Neural progenitor cell (in vitro differentiated cells): ENCODE measurements around the gene PPP1R8. TPM values are rescaled to one million over a fixed set of nuclear protein-coding genes. Genes with fewer than 3 reads are reported as not detected.

Source experiments
- DNase-seq: peaks from one replicate; pipeline ENCODE4 v3.0.0-alpha.2; 2016; ENCODE audit warnings: low spot score
- H2AFZ ChIP-seq: fragments of 200-600 bp; sonication (generic); replicated peaks from 2 replicates; pipeline ENCODE4 v1.6.1; 2016; ENCODE audit warnings: antibody characterized with exemption
- H3F3A ChIP-seq: fragments of 200-600 bp; sonication (generic); 2 replicates; pipeline ENCODE4 v1.6.1; 2016; ENCODE audit warnings: antibody characterized with exemption, low read depth
- H3K27ac ChIP-seq: fragments of 200-600 bp; sonication (generic); 2 replicates; pipeline ENCODE4 v1.5.1; 2016; ENCODE audit warnings: mild to moderate bottlenecking
- H3K27me3 ChIP-seq: fragments of 200-600 bp; sonication (generic); 2 replicates; pipeline ENCODE4 v1.6.1; 2016; ENCODE audit warnings: mild to moderate bottlenecking, moderate library complexity
- H3K36me3 ChIP-seq: fragments of 200-600 bp; sonication (generic); 2 replicates; pipeline ENCODE4 v1.5.1; 2016
- H3K4me1 ChIP-seq: fragments of 200-600 bp; sonication (generic); 2 replicates; pipeline ENCODE4 v1.6.1; 2016; ENCODE audit warnings: mixed run types
- H3K4me2 ChIP-seq: fragments of 200-600 bp; sonication (generic); 2 replicates; pipeline ENCODE4 v1.6.1; 2016
- H3K4me3 ChIP-seq: fragments of 200-600 bp; sonication (generic); 2 replicates; pipeline ENCODE4 v1.5.1; 2016
- H3K79me2 ChIP-seq: fragments of 200-600 bp; sonication (generic); 2 replicates; pipeline ENCODE4 v1.6.1; 2016; ENCODE audit warnings: low read depth
- H3K9ac ChIP-seq: fragments of 200-600 bp; sonication (generic); 2 replicates; pipeline ENCODE4 v1.6.1; 2016
- H3K9me3 ChIP-seq: fragments of 200-600 bp; sonication (generic); 2 replicates; pipeline ENCODE4 v1.5.1; 2016; ENCODE audit warnings: low read depth
- H4K20me1 ChIP-seq: fragments of 200-600 bp; sonication (generic); 2 replicates; pipeline ENCODE4 v1.6.1; 2016; ENCODE audit warnings: low read depth
- H3K27ac Mint-ChIP-seq: 3 replicates; pipeline ENCODE4 v1.8.0; 2021; ENCODE audit warnings: mixed read lengths
- H3K27me3 Mint-ChIP-seq: 2 replicates; pipeline ENCODE4 v1.8.0; 2022; ENCODE audit warnings: low read depth, mild to moderate bottlenecking, inconsistent platforms, moderate library complexity, mixed read lengths; ENCODE audit not compliant: insufficient read depth
- H3K36me3 Mint-ChIP-seq: 3 replicates; pipeline ENCODE4 v1.8.0; 2021; ENCODE audit warnings: mixed read lengths
- H3K4me1 Mint-ChIP-seq: 3 replicates; pipeline ENCODE4 v1.8.0; 2021; ENCODE audit warnings: mixed read lengths
- H3K4me3 Mint-ChIP-seq: 3 replicates; pipeline ENCODE4 v1.8.0; 2021; ENCODE audit warnings: mild to moderate bottlenecking, moderate library complexity, mixed read lengths
- H3K9me3 Mint-ChIP-seq: 3 replicates; pipeline ENCODE4 v1.8.0; 2020; ENCODE audit warnings: mixed read lengths
- CTCF ChIP-seq: fragments of 200-600 bp; sonication (generic); IDR thresholded peaks from 2 replicates; pipeline ENCODE4 v1.5.1; 2017; ENCODE audit warnings: antibody characterized with exemption, mild to moderate bottlenecking
- EZH2 ChIP-seq: fragments of 200-600 bp; sonication (generic); IDR thresholded peaks from 2 replicates; pipeline ENCODE4 v1.6.1; 2017; ENCODE audit warnings: antibody characterized with exemption, mild to moderate bottlenecking, moderate library complexity
- EZH2phosphoT487 ChIP-seq: fragments of 200-600 bp; sonication (generic); IDR thresholded peaks from 2 replicates; pipeline ENCODE4 v1.6.1; 2017; ENCODE audit warnings: antibody characterized with exemption
- total RNA-seq: library from RNA; depleted of rRNA; stranded (reverse); fragments of >200 nt; gene quantifications from 2 replicates; pipeline ENCODE4 v1.2.3, GENCODE V29; 2015; ENCODE audit warnings: low replicate concordance

Gene PPP1R8
- total RNA-seq, 1 donor from 2014 or later, result 61.2 TPM

- no peaks in the 10 kb centered on the region for H3K79me2 ChIP-seq
- H3K27ac ChIP-seq, result no peak overlapping the region
- peaks cover 8% of the 10 kb centered on the region for H3K27me3 Mint-ChIP-seq
- H3K36me3 ChIP-seq, result no peaks in the 10 kb centered on the region
- H3K4me1 Mint-ChIP-seq, result peaks cover 22% of the 10 kb centered on the region
- no peak overlapping the region for H2AFZ ChIP-seq
- TF ChIP-seq CTCF, result no peak
- no peak for TF ChIP-seq EZH2
- no peak for TF ChIP-seq EZH2phosphoT487
- no peaks in the 10 kb centered on the region for H3K27me3 ChIP-seq
- no peak overlapping the region for H3K4me3 Mint-ChIP-seq
- H3K9ac ChIP-seq, result no peak overlapping the region
- no peaks in the 10 kb centered on the region for H3F3A ChIP-seq
- H3K4me3 ChIP-seq, result no peak overlapping the region
- no peaks in the 10 kb centered on the region for H4K20me1 ChIP-seq
- no peak overlapping the region for H3K4me2 ChIP-seq
- DNase-seq, result no peak
- no peaks in the 10 kb centered on the region for H3K9me3 ChIP-seq
- H3K27ac Mint-ChIP-seq, result peak overlapping the region; percentile 18
- no peaks in the 10 kb centered on the region for H3K9me3 Mint-ChIP-seq
- no peaks in the 10 kb centered on the region for H3K4me1 ChIP-seq
- no peaks in the 10 kb centered on the region for H3K36me3 Mint-ChIP-seq
Measured at GRCh38 chr1:27862004-27862403, 31.4 kb downstream of the PPP1R8 start.

GRCh38 chr1:27862671-27863537 is 32.3 kb downstream of the PPP1R8 start:
- Mint-ChIP-seq H3K36me3 (no peaks in the 10 kb centered on the region), H3K4me3 (no peak overlapping the region), H3K9me3 (no peaks in the 10 kb centered on the region), H3K27ac (peak overlapping the region; percentile 84), H3K27me3 (peaks cover 10% of the 10 kb centered on the region), H3K4me1 (peaks cover 23% of the 10 kb centered on the region)
- Histone ChIP-seq H3K27ac (no peak overlapping the region), H3K9ac (no peak overlapping the region), H3K27me3 (no peaks in the 10 kb centered on the region), H3K79me2 (no peaks in the 10 kb centered on the region), H3K36me3 (no peaks in the 10 kb centered on the region), H3K9me3 (no peaks in the 10 kb centered on the region), H3K4me3 (no peak overlapping the region), H3K4me2 (no peak overlapping the region), H3F3A (no peaks in the 10 kb centered on the region), H2AFZ (peak overlapping the region; percentile 32), H3K4me1 (no peaks in the 10 kb centered on the region), H4K20me1 (no peaks in the 10 kb centered on the region)
- TF ChIP-seq CTCF, result no peak
- TF ChIP-seq EZH2, result no peak
- TF ChIP-seq EZH2phosphoT487, result no peak
- DNase-seq, result no peak

- Histone ChIP-seq H3K4me1 (no peaks in the 10 kb centered on the region), H3K36me3 (no peaks in the 10 kb centered on the region), H3K9me3 (no peaks in the 10 kb centered on the region), H3K27me3 (no peaks in the 10 kb centered on the region), H3K27ac (no peak overlapping the region), H3F3A (no peaks in the 10 kb centered on the region), H3K4me2 (no peak overlapping the region), H2AFZ (peak overlapping the region; percentile 32), H3K4me3 (no peak overlapping the region), H4K20me1 (no peaks in the 10 kb centered on the region), H3K9ac (no peak overlapping the region), H3K79me2 (no peaks in the 10 kb centered on the region)
- Mint-ChIP-seq H3K27me3 (peaks cover 10% of the 10 kb centered on the region), H3K4me1 (peaks cover 20% of the 10 kb centered on the region), H3K4me3 (no peak overlapping the region), H3K36me3 (no peaks in the 10 kb centered on the region), H3K27ac (peak overlapping the region; percentile 84), H3K9me3 (no peaks in the 10 kb centered on the region)
- no peak for TF ChIP-seq CTCF
- no peak for TF ChIP-seq EZH2
- TF ChIP-seq EZH2phosphoT487, result no peak
- DNase-seq, result no peak
Measured at GRCh38 chr1:27863538-27863915, 32.9 kb downstream of the PPP1R8 start.
